Choroid plexus epithelial cell (primary cell): ENCODE measurements around the gene DUSP6.

Source experiments
- DNase-seq: peaks from one replicate; pipeline ENCODE4 v3.0.0-alpha.2; 2010; ENCODE audit warnings: low read depth
- H3K4me3 ChIP-seq: 2 replicates; pipeline ENCODE4 v1.5.1; 2011; ENCODE audit warnings: low read depth, mild to moderate bottlenecking, control low read depth, low read length, moderate library complexity
- CTCF ChIP-seq: conservative IDR thresholded peaks from 2 replicates; pipeline ENCODE4 v1.5.1; 2011; ENCODE audit warnings: low read depth, mild to moderate bottlenecking, control low read depth, inconsistent platforms, low read length, moderate library complexity

The DUSP6 gene

GRCh38 chr12:89347325-89347829 is 4.9 kb downstream of the DUSP6 start:
- no peak overlapping the region for H3K4me3 ChIP-seq
- no peak for TF ChIP-seq CTCF
- DNase-seq = no peak

GRCh38 chr12:89346741-89347324 is 5.5 kb downstream of the DUSP6 start:
- no peak for TF ChIP-seq CTCF
- peak; percentile 74 for DNase-seq
- no peak overlapping the region for H3K4me3 ChIP-seq

GRCh38 chr12:89345830-89346740 is 6.2 kb downstream of the DUSP6 start:
- no peak for TF ChIP-seq CTCF
- no peak overlapping the region for H3K4me3 ChIP-seq
- DNase-seq = peak; percentile 83

- TF ChIP-seq CTCF = no peak
- H3K4me3 ChIP-seq = no peak overlapping the region
- no peak for DNase-seq
These were observed 6.9 kb downstream of the DUSP6 start for GRCh38 chr12:89345376-89345775.

- no peak for DNase-seq
- TF ChIP-seq CTCF = no peak
- H3K4me3 ChIP-seq = no peak overlapping the region
These were observed 7.5 kb downstream of the DUSP6 start for GRCh38 chr12:89344862-89345202.

GRCh38 chr12:89344043-89344861 is 8.0 kb downstream of the DUSP6 start:
- no peak for TF ChIP-seq CTCF
- DNase-seq = no peak
- no peak overlapping the region for H3K4me3 ChIP-seq
